Sigmoid colon (tissue), 7 donors: ENCODE data around the gene MYNN. TPM values are rescaled to one million over a fixed set of nuclear protein-coding genes. Genes with fewer than 3 reads are reported as not detected.

Source experiments
- DNase-seq: peaks from one replicate; pipeline ENCODE4 v3.0.0-alpha.2; 2019
- H3K27ac ChIP-seq, 4 donors: fragments of 200-600 bp; sonication (generic); one replicate each; pipeline ENCODE4 v1.5.1; 2016 to 2019; ENCODE audit warnings: mild to moderate bottlenecking in 1 of 4
- H3K27me3 ChIP-seq, 3 donors: fragments of 200-600 bp; sonication (generic); one replicate each; pipeline ENCODE4 v1.5.1; 2019; ENCODE audit warnings: mild to moderate bottlenecking in 1 of 3
- H3K36me3 ChIP-seq, 4 donors: fragments of 200-600 bp; sonication (generic); one replicate each; pipeline ENCODE4 v1.5.1; 2016 to 2019
- H3K4me1 ChIP-seq, 4 donors: fragments of 200-600 bp; sonication (generic); one replicate each; pipeline ENCODE4 v1.5.1; 2017 to 2019
- H3K4me3 ChIP-seq, 4 donors: fragments of 200-600 bp; sonication (generic); one replicate each; pipeline ENCODE4 v1.5.1; 2017 to 2019; ENCODE audit warnings: mild to moderate bottlenecking in 2 of 4, moderate library complexity in 1 of 4
- H3K9me3 ChIP-seq, 4 donors: fragments of 200-600 bp in 3 of 4; sonication (generic) in 3 of 4; one replicate each; pipeline versions ENCODE4 v1.5.1 to v1.6.1; 2013 to 2019
- CTCF ChIP-seq, 4 experiments: fragments of 450-650 bp in 3 of 4; fragments of 200-600 bp in 1 of 4; IDR thresholded peaks; one replicate each; pipeline ENCODE4 v1.5.1; 2016 to 2019; ENCODE audit warnings: antibody characterized with exemption in 4 of 4, mild to moderate bottlenecking in 3 of 4, moderate library complexity in 2 of 4
- EP300 ChIP-seq, 4 donors: sonication (generic); formaldehyde crosslinking; IDR thresholded peaks; one replicate each; pipeline ENCODE4 v1.6.1; 2017; ENCODE audit warnings: antibody characterized with exemption in 4 of 4
- POLR2A ChIP-seq, 2 donors: fragments of 450-650 bp; IDR thresholded peaks; one replicate each; pipeline ENCODE4 v1.6.1; 2016; ENCODE audit warnings: antibody characterized with exemption in 2 of 2, mild to moderate bottlenecking in 2 of 2, moderate library complexity in 2 of 2
- POLR2AphosphoS5 ChIP-seq, 4 donors: sonication (generic); formaldehyde crosslinking; IDR thresholded peaks; one replicate each; pipeline ENCODE4 v1.6.1; 2017; ENCODE audit warnings: antibody characterized with exemption in 4 of 4
- WGBS, 2 donors: extraction: QIAGEN DNeasy Blood & Tissue Kit; methylation state at CpG; one replicate each; pipeline ENCODE4 v1.1.7; 2013; 5-methylcytosine and 5-hydroxymethylcytosine counted together
- intact Hi-C: fragments of 100-400 bp; cut with DNase I; formaldehyde crosslinking; loops from one replicate; pipeline ENCODE4 v1.15.1; 2023
- polyA plus RNA-seq, 3 donors: library from polyadenylated mRNA; stranded (reverse); fragments of 200-250 nt; gene quantifications; one replicate each; pipeline ENCODE4 v1.2.3, GENCODE V29; 2013
- total RNA-seq, 4 donors: library from RNA; depleted of rRNA; stranded (reverse); fragments of >200 nt; gene quantifications; one replicate each; pipeline ENCODE4 v1.1.0, GENCODE V29; 2016
- donor health status: healthy with polysubstance abuse.
- donor health status: Bipolar disorder and iron deficiency.
- donor health status: healthy.

Gene MYNN
- total and polyA plus RNA-seq, 7 donors: 7.6 to 24.4 (median 15.5) TPM

- Histone ChIP-seq H3K4me3 (no peak overlapping the region), H3K27ac (no peak overlapping the region), H3K4me1 (no peaks in the 10 kb centered on the region), H3K27me3 (peaks cover 0 to 4% (median 0%) of the 10 kb centered on the region in 3 donors), H3K36me3 (no peaks in the 10 kb centered on the region), H3K9me3 (no peaks in the 10 kb centered on the region)
- intact Hi-C loops: no loop called here
- DNase-seq: no peak
- TF ChIP-seq EP300 (IDR thresholded peaks at IDR 0.05) (no peak), POLR2AphosphoS5 (IDR thresholded peaks at IDR 0.05) (no peak), POLR2A (IDR thresholded peaks at IDR 0.05) (no peak), CTCF (IDR thresholded peaks at IDR 0.05) (no peak)
- WGBS, 2 donors: 26 to 50% methylated on average over 3 of the region's 3 CpGs
These were observed 24.5 kb upstream of the MYNN start for GRCh38 chr3:169748670-169749069.

- DNase-seq: no peak
- no peaks in the 10 kb centered on the region for H3K36me3 ChIP-seq
- H3K4me3 ChIP-seq: no peak overlapping the region
- intact Hi-C loops: no loop called here
- no peak for TF ChIP-seq POLR2AphosphoS5 (IDR thresholded peaks at IDR 0.05)
- TF ChIP-seq CTCF (IDR thresholded peaks at IDR 0.05): no peak
- TF ChIP-seq EP300 (IDR thresholded peaks at IDR 0.05): no peak
- TF ChIP-seq POLR2A (IDR thresholded peaks at IDR 0.05): no peak
- peaks cover 0 to 4% (median 0%) of the 10 kb centered on the region in 3 donors for H3K27me3 ChIP-seq
- H3K27ac ChIP-seq: no peak overlapping the region
- 64 to 68% methylated on average over 2 of the region's 2 CpGs for WGBS, 2 donors
- H3K4me1 ChIP-seq: no peaks in the 10 kb centered on the region
- H3K9me3 ChIP-seq: no peaks in the 10 kb centered on the region
These were observed 22.5 kb upstream of the MYNN start for GRCh38 chr3:169750665-169751064.

GRCh38 chr3:169751875-169752274, 21.3 kb upstream of the MYNN start:
- H3K9me3 ChIP-seq: no peaks in the 10 kb centered on the region
- H3K4me3 ChIP-seq: no peak overlapping the region
- H3K4me1 ChIP-seq: no peaks in the 10 kb centered on the region
- no peaks in the 10 kb centered on the region for H3K36me3 ChIP-seq
- WGBS, 2 donors: 90 to 91% methylated on average over 2 of the region's 2 CpGs
- H3K27ac ChIP-seq: no peak overlapping the region
- TF ChIP-seq EP300 (IDR thresholded peaks at IDR 0.05) (no peak), CTCF (IDR thresholded peaks at IDR 0.05) (no peak), POLR2A (IDR thresholded peaks at IDR 0.05) (no peak), POLR2AphosphoS5 (IDR thresholded peaks at IDR 0.05) (no peak)
- intact Hi-C loops: no loop called here
- H3K27me3 ChIP-seq: peaks cover 0 to under 1% (median 0%) of the 10 kb centered on the region in 3 donors
- no peak for DNase-seq

GRCh38 chr3:169754711-169755110, 18.5 kb upstream of the MYNN start:
- no peak for DNase-seq
- Histone ChIP-seq H3K9me3 (no peaks in the 10 kb centered on the region), H3K27ac (no peak overlapping the region), H3K4me3 (no peak overlapping the region), H3K36me3 (no peaks in the 10 kb centered on the region), H3K4me1 (no peaks in the 10 kb centered on the region), H3K27me3 (no peaks in the 10 kb centered on the region)
- TF ChIP-seq EP300 (IDR thresholded peaks at IDR 0.05): no peak
- TF ChIP-seq POLR2AphosphoS5 (IDR thresholded peaks at IDR 0.05): no peak
- TF ChIP-seq POLR2A (IDR thresholded peaks at IDR 0.05): no peak
- TF ChIP-seq CTCF (IDR thresholded peaks at IDR 0.05): no peak
- intact Hi-C loops: no loop called here
- 85 to 91% methylated on average over 3 of the region's 3 CpGs for WGBS, 2 donors

GRCh38 chr3:169755488-169755887, 17.7 kb upstream of the MYNN start:
- Histone ChIP-seq H3K36me3 (no peaks in the 10 kb centered on the region), H3K4me3 (no peak overlapping the region), H3K27ac (no peak overlapping the region), H3K9me3 (no peaks in the 10 kb centered on the region), H3K27me3 (no peaks in the 10 kb centered on the region), H3K4me1 (no peaks in the 10 kb centered on the region)
- intact Hi-C loops: no loop called here
- TF ChIP-seq POLR2A (IDR thresholded peaks at IDR 0.05): no peak
- no peak for TF ChIP-seq POLR2AphosphoS5 (IDR thresholded peaks at IDR 0.05)
- TF ChIP-seq EP300 (IDR thresholded peaks at IDR 0.05): no peak
- no peak for TF ChIP-seq CTCF (IDR thresholded peaks at IDR 0.05)
- no peak for DNase-seq
- WGBS, 2 donors: 74 to 83% methylated on average over 2 of the region's 2 CpGs
